SU-DHL-6 (cell line): Measurements from ENCODE around the gene CTNNA2.
"Not testable (repeated sequence)": the region's sequence is repeated elsewhere in the genome, so short reads cannot be mapped to it uniquely, and the experiment has no call there.

Experiments
- H2AFZ ChIP-seq: fragments of 200-600 bp; sonication (generic); 2 replicates; pipeline ENCODE4 v1.6.1; 2014; ENCODE audit warnings: low read depth, mild to moderate bottlenecking, moderate library complexity, mixed read lengths, antibody characterized with exemption, low read length; ENCODE audit not compliant: severe bottlenecking
- H3F3A ChIP-seq: fragments of 200-600 bp; shearing (Covaris generic); 2 replicates; pipeline ENCODE4 v1.6.0; 2016; ENCODE audit warnings: antibody characterized with exemption, mild to moderate bottlenecking; ENCODE audit not compliant: insufficient read depth
- H3K27ac ChIP-seq: fragments of 200-600 bp; sonication (generic); 2 replicates; pipeline ENCODE4 v1.5.1; 2016; ENCODE audit warnings: low read depth, mild to moderate bottlenecking, low read length, moderate library complexity, mixed read lengths
- H3K27me3 ChIP-seq: fragments of 200-600 bp; sonication (generic), shearing (Covaris generic); 2 replicates; pipeline ENCODE4 v1.6.0; 2014; ENCODE audit warnings: mild to moderate bottlenecking, low read length
- H3K36me3 ChIP-seq: fragments of 200-600 bp; sonication (generic); 2 replicates; pipeline ENCODE4 v1.6.1; 2014; ENCODE audit warnings: mild to moderate bottlenecking, low read length, mixed read lengths
- H3K4me2 ChIP-seq: fragments of 300-600, 200-600 bp; shearing (Covaris generic), sonication (generic); 2 replicates; pipeline ENCODE4 v1.6.0; 2014; ENCODE audit warnings: low read length, low read depth, mild to moderate bottlenecking; ENCODE audit not compliant: poor library complexity, severe bottlenecking
- H3K4me3 ChIP-seq: fragments of 200-600 bp; sonication (generic); 2 replicates; pipeline ENCODE4 v1.5.1; 2014; ENCODE audit warnings: antibody characterized with exemption, low read length, mild to moderate bottlenecking, mixed read lengths; ENCODE audit not compliant: insufficient read depth, poor library complexity, severe bottlenecking
- H3K79me2 ChIP-seq: fragments of 200-600 bp; sonication (generic); 2 replicates; pipeline ENCODE4 v1.6.1; 2014; ENCODE audit warnings: mild to moderate bottlenecking, low read length, moderate library complexity; ENCODE audit not compliant: insufficient read depth
- H3K9ac ChIP-seq: fragments of 200-600 bp; sonication (generic); 2 replicates; pipeline ENCODE4 v1.7.0; 2014; ENCODE audit warnings: mild to moderate bottlenecking, low read length
- H3K9me2 ChIP-seq: fragments of 200-600 bp; sonication (generic); replicated peaks from 2 replicates; pipeline ENCODE4 v1.6.1; 2014; ENCODE audit warnings: low read length; ENCODE audit not compliant: insufficient read depth
- H3K9me3 ChIP-seq: fragments of 200-600 bp; sonication (generic); 2 replicates; pipeline ENCODE4 v1.6.1; 2014; ENCODE audit warnings: low read length, mixed read lengths; ENCODE audit not compliant: insufficient read depth
- H4K20me1 ChIP-seq: fragments of 200-600 bp; sonication (generic); 2 replicates; pipeline ENCODE4 v1.6.1; 2014; ENCODE audit warnings: low read depth, mild to moderate bottlenecking, antibody characterized with exemption, low read length, moderate library complexity, mixed read lengths
- EZH2phosphoT487 ChIP-seq: fragments of 200-600 bp; sonication (generic), shearing (Covaris generic); conservative IDR thresholded peaks from 2 replicates; pipeline ENCODE4 v1.6.1; 2018; ENCODE audit warnings: mild to moderate bottlenecking, antibody characterized with exemption, low read length, moderate library complexity, mixed read lengths
- TF ChIP-seq, protein P1 (sequence below): fragments of 200-600 bp; sonication (generic); IDR thresholded peaks from one replicate; pipeline ENCODE4 v1.5.1; 2017; ENCODE audit warnings: antibody characterized with exemption, mild to moderate bottlenecking, low read length, moderate library complexity; ENCODE audit not compliant: insufficient read depth, poor library complexity, severe bottlenecking

CTNNA2 gene

DNA sequence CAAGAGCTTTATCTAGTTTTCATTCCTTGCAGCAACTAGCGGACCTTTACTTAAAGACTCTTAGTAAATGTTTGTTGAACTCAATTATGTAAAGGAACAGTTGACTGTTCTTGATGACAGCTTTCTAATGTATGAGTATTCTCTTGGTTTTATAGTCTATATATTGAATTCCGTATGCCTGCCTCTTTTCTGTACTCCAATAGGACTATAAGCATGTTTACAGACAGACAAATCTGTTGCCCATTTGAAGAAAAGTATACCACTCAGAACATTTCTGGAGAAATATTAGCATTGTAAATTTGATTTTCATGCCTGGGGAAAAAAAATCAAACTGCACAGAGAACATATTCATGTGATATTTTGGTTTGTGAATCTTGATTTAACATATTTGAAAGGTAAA lies 682.2 kb downstream of the CTNNA2 start:
- TF ChIP-seq, protein P1, sequence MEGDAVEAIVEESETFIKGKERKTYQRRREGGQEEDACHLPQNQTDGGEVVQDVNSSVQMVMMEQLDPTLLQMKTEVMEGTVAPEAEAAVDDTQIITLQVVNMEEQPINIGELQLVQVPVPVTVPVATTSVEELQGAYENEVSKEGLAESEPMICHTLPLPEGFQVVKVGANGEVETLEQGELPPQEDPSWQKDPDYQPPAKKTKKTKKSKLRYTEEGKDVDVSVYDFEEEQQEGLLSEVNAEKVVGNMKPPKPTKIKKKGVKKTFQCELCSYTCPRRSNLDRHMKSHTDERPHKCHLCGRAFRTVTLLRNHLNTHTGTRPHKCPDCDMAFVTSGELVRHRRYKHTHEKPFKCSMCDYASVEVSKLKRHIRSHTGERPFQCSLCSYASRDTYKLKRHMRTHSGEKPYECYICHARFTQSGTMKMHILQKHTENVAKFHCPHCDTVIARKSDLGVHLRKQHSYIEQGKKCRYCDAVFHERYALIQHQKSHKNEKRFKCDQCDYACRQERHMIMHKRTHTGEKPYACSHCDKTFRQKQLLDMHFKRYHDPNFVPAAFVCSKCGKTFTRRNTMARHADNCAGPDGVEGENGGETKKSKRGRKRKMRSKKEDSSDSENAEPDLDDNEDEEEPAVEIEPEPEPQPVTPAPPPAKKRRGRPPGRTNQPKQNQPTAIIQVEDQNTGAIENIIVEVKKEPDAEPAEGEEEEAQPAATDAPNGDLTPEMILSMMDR, result no peak
- no peak for TF ChIP-seq EZH2phosphoT487
- H3K9me3 ChIP-seq, result no peaks in the 10 kb centered on the region

DNA sequence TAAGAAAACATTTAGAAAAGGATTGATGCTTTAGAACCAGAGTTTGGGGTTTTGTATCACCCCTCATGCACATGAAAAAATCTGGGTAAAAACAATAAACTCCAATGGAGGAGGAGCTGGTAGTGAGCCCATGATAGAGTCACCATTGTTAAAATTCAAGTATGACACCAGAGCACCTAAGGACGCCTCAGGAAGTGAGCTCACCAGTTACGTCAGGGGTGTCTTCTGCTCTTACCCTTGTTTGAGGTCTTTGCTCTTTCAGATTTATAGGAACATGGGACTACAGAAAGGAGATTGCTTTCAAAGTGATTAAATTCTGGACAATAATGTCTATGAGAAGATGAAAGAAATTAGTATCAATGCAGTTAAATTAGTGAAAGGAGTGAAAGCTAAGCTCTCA lies 685.2 kb downstream of the CTNNA2 start:
- no peaks in the 10 kb centered on the region for H3K27me3 ChIP-seq
- no peaks in the 10 kb centered on the region for H4K20me1 ChIP-seq
- H3K4me2 ChIP-seq, result no peak overlapping the region
- no peaks in the 10 kb centered on the region for H3K9me2 ChIP-seq
- H3K4me3 ChIP-seq, result no peak overlapping the region
- H3K27ac ChIP-seq, result no peak overlapping the region
- H3K36me3 ChIP-seq, result no peaks in the 10 kb centered on the region
- no peak overlapping the region for H2AFZ ChIP-seq
- H3K79me2 ChIP-seq, result no peaks in the 10 kb centered on the region
- H3F3A ChIP-seq, result no peaks in the 10 kb centered on the region
- TF ChIP-seq EZH2phosphoT487, result no peak
- TF ChIP-seq, protein P1, result no peak
- H3K9me3 ChIP-seq, result no peaks in the 10 kb centered on the region
- H3K9ac ChIP-seq, result no peak overlapping the region

More for the DNA sequence above, 682.2 kb downstream of the CTNNA2 start:
- Histone ChIP-seq H3K9ac (no peak overlapping the region), H2AFZ (no peak overlapping the region), H3K4me2 (no peak overlapping the region), H3F3A (no peaks in the 10 kb centered on the region), H4K20me1 (no peaks in the 10 kb centered on the region), H3K27me3 (no peaks in the 10 kb centered on the region), H3K36me3 (no peaks in the 10 kb centered on the region), H3K4me3 (no peak overlapping the region), H3K79me2 (no peaks in the 10 kb centered on the region), H3K9me2 (no peaks in the 10 kb centered on the region), H3K27ac (no peak overlapping the region)

DNA sequence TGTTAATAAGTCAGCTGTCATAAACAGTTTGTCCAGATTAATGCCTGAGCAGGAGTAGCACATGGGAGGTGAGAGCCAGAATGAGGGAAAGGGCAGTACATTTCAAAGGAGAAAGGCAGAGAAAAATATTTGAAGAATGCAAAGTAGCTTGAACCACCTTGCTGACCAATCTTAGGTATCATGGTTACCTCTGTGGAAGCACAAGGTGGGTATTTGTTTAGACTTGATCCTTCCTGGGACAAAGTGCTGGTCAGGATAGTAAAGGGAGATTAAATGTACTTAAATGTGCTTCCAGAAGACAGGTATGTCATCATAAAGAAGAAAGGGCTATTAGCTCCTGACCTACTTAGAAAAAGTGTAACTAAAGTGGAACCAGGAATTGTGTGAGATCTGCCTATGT lies 686.7 kb downstream of the CTNNA2 start:
- no peak overlapping the region for H3K9ac ChIP-seq
- no peak overlapping the region for H3K4me2 ChIP-seq
- H4K20me1 ChIP-seq, result no peaks in the 10 kb centered on the region
- H3K36me3 ChIP-seq, result no peaks in the 10 kb centered on the region
- H3K9me2 ChIP-seq, result no peaks in the 10 kb centered on the region
- TF ChIP-seq EZH2phosphoT487, result no peak
- TF ChIP-seq, protein P1, result no peak
- no peaks in the 10 kb centered on the region for H3F3A ChIP-seq
- H3K27me3 ChIP-seq, result no peaks in the 10 kb centered on the region
- H2AFZ ChIP-seq, result no peak overlapping the region
- H3K27ac ChIP-seq, result no peak overlapping the region
- H3K9me3 ChIP-seq, result no peaks in the 10 kb centered on the region
- no peaks in the 10 kb centered on the region for H3K79me2 ChIP-seq
- H3K4me3 ChIP-seq, result no peak overlapping the region

DNA sequence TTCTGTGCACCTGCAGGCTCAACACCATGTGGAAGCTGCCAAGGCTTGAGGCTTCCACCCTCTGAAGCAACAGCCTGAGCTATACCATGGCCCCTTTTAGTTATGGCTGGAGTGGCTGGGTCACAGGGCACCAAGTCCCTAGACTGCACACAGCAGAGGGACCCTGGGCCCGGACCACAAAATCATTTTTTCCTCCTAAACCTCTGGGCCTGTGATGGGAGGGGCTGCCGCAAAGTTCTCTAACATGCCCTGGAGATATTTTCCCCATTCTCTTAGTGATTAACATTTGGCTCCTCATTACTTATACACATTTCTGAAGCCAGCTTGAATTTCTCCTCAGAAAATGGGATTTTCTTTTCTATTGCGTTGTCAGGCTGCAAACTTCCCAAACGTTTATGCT lies 691.1 kb downstream of the CTNNA2 start:
- not testable (repeated sequence) for H3K4me3 ChIP-seq, H3K9ac ChIP-seq, H3K27ac ChIP-seq, H4K20me1 ChIP-seq, H3K9me2 ChIP-seq, H3K9me3 ChIP-seq, H3K4me2 ChIP-seq, H3K36me3 ChIP-seq, H3K27me3 ChIP-seq, H3F3A ChIP-seq, H3K79me2 ChIP-seq, H2AFZ ChIP-seq
